Measurements from ENCODE around the gene KRTAP4-5. TPM values are rescaled to one million over a fixed set of nuclear protein-coding genes. Genes with fewer than 3 reads are reported as not detected.

Gene KRTAP4-5
- total RNA-seq, 1 donor from 2014 or later = not detected

- Mint-ChIP-seq H3K27me3 (ENCODE audit: unreplicated experiment) (peaks cover 5% of the 10 kb centered on the region), H3K9me3 (ENCODE audit: unreplicated experiment) (no peaks in the 10 kb centered on the region), H3K4me3 (ENCODE audit: unreplicated experiment) (no peak within 1 kb of the TSS), H3K36me3 (ENCODE audit: unreplicated experiment) (no peaks in the 10 kb centered on the region), H3K4me1 (ENCODE audit: unreplicated experiment) (no peaks in the 10 kb centered on the region), H3K27ac (ENCODE audit: unreplicated experiment) (no peak within 1 kb of the TSS)
- no peak for DNase-seq (ENCODE audit: extremely low spot score, unreplicated experiment)
- no peak for TF ChIP-seq CTCF (IDR thresholded peaks at IDR 0.05)
Measured at GRCh38 chr17:41184480-41184961, 34.9 kb upstream of the KRTAP4-5 start, which contains the start of gene KRTAP4-1. Gene KRTAP4-1, minus strand, starts transcription at chr17:41184911. Its CDS starts 57 bp downstream, at chr17:41184854.

- no peak for DNase-seq (ENCODE audit: extremely low spot score, unreplicated experiment)
- H3K4me1 Mint-ChIP-seq (ENCODE audit: unreplicated experiment) = no peaks in the 10 kb centered on the region
- H3K27ac Mint-ChIP-seq (ENCODE audit: unreplicated experiment) = no peak overlapping the region
- H3K27me3 Mint-ChIP-seq (ENCODE audit: unreplicated experiment) = no peaks in the 10 kb centered on the region
- H3K9me3 Mint-ChIP-seq (ENCODE audit: unreplicated experiment) = no peaks in the 10 kb centered on the region
- no peak for TF ChIP-seq CTCF (IDR thresholded peaks at IDR 0.05)
- no peak overlapping the region for H3K4me3 Mint-ChIP-seq (ENCODE audit: unreplicated experiment)
- no peaks in the 10 kb centered on the region for H3K36me3 Mint-ChIP-seq (ENCODE audit: unreplicated experiment)
Measured at GRCh38 chr17:41178843-41179616, 29.4 kb upstream of the KRTAP4-5 start.

- TF ChIP-seq CTCF (IDR thresholded peaks at IDR 0.05) = no peak
- no peak for DNase-seq (ENCODE audit: extremely low spot score, unreplicated experiment)
- H3K27ac Mint-ChIP-seq (ENCODE audit: unreplicated experiment) = no peak overlapping the region
Measured at GRCh38 chr17:41178341-41178740, 28.7 kb upstream of the KRTAP4-5 start.

GRCh38 chr17:41177727-41178271, 28.2 kb upstream of the KRTAP4-5 start, which contains the start of gene KRTAP4-2:
Gene KRTAP4-2, minus strand, starts transcription at chr17:41178221. Its CDS starts 57 bp downstream, at chr17:41178164.
- no peaks in the 10 kb centered on the region for H3K9me3 Mint-ChIP-seq (ENCODE audit: unreplicated experiment)
- no peak for TF ChIP-seq CTCF (IDR thresholded peaks at IDR 0.05)
- no peaks in the 10 kb centered on the region for H3K4me1 Mint-ChIP-seq (ENCODE audit: unreplicated experiment)
- no peaks in the 10 kb centered on the region for H3K27me3 Mint-ChIP-seq (ENCODE audit: unreplicated experiment)
- H3K36me3 Mint-ChIP-seq (ENCODE audit: unreplicated experiment) = no peaks in the 10 kb centered on the region
- H3K4me3 Mint-ChIP-seq (ENCODE audit: unreplicated experiment) = no peak within 1 kb of the TSS
- no peak for DNase-seq (ENCODE audit: extremely low spot score, unreplicated experiment)
- H3K27ac Mint-ChIP-seq (ENCODE audit: unreplicated experiment) = no peak within 1 kb of the TSS

More at GRCh38 chr17:41178341-41178740, 28.7 kb upstream of the KRTAP4-5 start:
- H3K9me3 Mint-ChIP-seq (ENCODE audit: unreplicated experiment) = no peaks in the 10 kb centered on the region
- H3K36me3 Mint-ChIP-seq (ENCODE audit: unreplicated experiment) = no peaks in the 10 kb centered on the region
- H3K4me1 Mint-ChIP-seq (ENCODE audit: unreplicated experiment) = no peaks in the 10 kb centered on the region
- H3K27me3 Mint-ChIP-seq (ENCODE audit: unreplicated experiment) = no peaks in the 10 kb centered on the region
- no peak overlapping the region for H3K4me3 Mint-ChIP-seq (ENCODE audit: unreplicated experiment)

GRCh38 chr17:41176744-41177387, 27.2 kb upstream of the KRTAP4-5 start:
- no peak for TF ChIP-seq CTCF (IDR thresholded peaks at IDR 0.05)
- H3K27me3 Mint-ChIP-seq (ENCODE audit: unreplicated experiment) = no peaks in the 10 kb centered on the region
- no peaks in the 10 kb centered on the region for H3K4me1 Mint-ChIP-seq (ENCODE audit: unreplicated experiment)
- no peak overlapping the region for H3K4me3 Mint-ChIP-seq (ENCODE audit: unreplicated experiment)
- no peaks in the 10 kb centered on the region for H3K9me3 Mint-ChIP-seq (ENCODE audit: unreplicated experiment)
- no peak overlapping the region for H3K27ac Mint-ChIP-seq (ENCODE audit: unreplicated experiment)
- no peak for DNase-seq (ENCODE audit: extremely low spot score, unreplicated experiment)
- H3K36me3 Mint-ChIP-seq (ENCODE audit: unreplicated experiment) = no peaks in the 10 kb centered on the region

Measured in osteocyte (in vitro differentiated cells).